ENCODE results near the gene IKZF3.

GRCh38 chr17:39787041-39787440 lies 77.1 kb downstream of the IKZF3 start:
- no peak for TF ChIP-seq POLR2A (IDR thresholded peaks at IDR 0.05)
- no peak for TF ChIP-seq CTCF (IDR thresholded peaks at IDR 0.05)
